ENCODE measurements around the gene PRM2. TPM values are rescaled to one million over a fixed set of nuclear protein-coding genes. Genes with fewer than 3 reads are reported as not detected.

The PRM2 gene
- total RNA-seq, 2 donors from 2014 or later = 343 TPM; not detected in 1

- Histone ChIP-seq H3K36me3 (no peaks in the 10 kb centered on the region), H3K9me3 (no peaks in the 10 kb centered on the region), H3K27me3 (replicated peaks; ENCODE audit: insufficient read depth) (no peaks in the 10 kb centered on the region), H3K4me3 (no peak overlapping the region), H3K4me1 (replicated peaks) (no peaks in the 10 kb centered on the region), H3K27ac (no peak overlapping the region)
- TF ChIP-seq POLR2AphosphoS5 (IDR thresholded peaks at IDR 0.05) = no peak
- no peak for TF ChIP-seq CTCF (IDR thresholded peaks at IDR 0.05)
- no peak for TF ChIP-seq POLR2A (IDR thresholded peaks at IDR 0.05)
- no peak for DNase-seq (ENCODE audit: low spot score)
- 51% methylated on average over 16 of the region's 16 CpGs for WGBS
- intact Hi-C loops (cut with DNase I) = loop anchor here (10.0 kb wide), 2 partner anchors 115 to 145 kb away; no protein-coding TSS in a partner anchor
Measured at GRCh38 chr16:11250091-11250785, 26.0 kb downstream of the PRM2 start.

GRCh38 chr16:11249233-11250061, 26.8 kb downstream of the PRM2 start:
- TF ChIP-seq CTCF (IDR thresholded peaks at IDR 0.05) = no peak
- TF ChIP-seq POLR2A (IDR thresholded peaks at IDR 0.05) = no peak
- no peak for TF ChIP-seq POLR2AphosphoS5 (IDR thresholded peaks at IDR 0.05)
- intact Hi-C loops (cut with DNase I) = loop anchor here (10.0 kb wide), 2 partner anchors 115 to 145 kb away; no protein-coding TSS in a partner anchor
- Histone ChIP-seq H3K27me3 (replicated peaks; ENCODE audit: insufficient read depth) (no peaks in the 10 kb centered on the region), H3K4me3 (no peak overlapping the region), H3K27ac (no peak overlapping the region), H3K9me3 (no peaks in the 10 kb centered on the region), H3K4me1 (replicated peaks) (no peaks in the 10 kb centered on the region), H3K36me3 (no peaks in the 10 kb centered on the region)
- 96% methylated on average over 61 of the region's 63 CpGs for WGBS
- no peak for DNase-seq (ENCODE audit: low spot score)

- TF ChIP-seq POLR2AphosphoS5 (IDR thresholded peaks at IDR 0.05) (no peak), POLR2A (IDR thresholded peaks at IDR 0.05) (no peak), CTCF (IDR thresholded peaks at IDR 0.05) (no peak)
- no peaks in the 10 kb centered on the region for H3K4me1 ChIP-seq (replicated peaks)
- H3K9me3 ChIP-seq = no peaks in the 10 kb centered on the region
- H3K4me3 ChIP-seq = no peak overlapping the region
- H3K27ac ChIP-seq = no peak overlapping the region
- no peak for DNase-seq (ENCODE audit: low spot score)
- H3K27me3 ChIP-seq (replicated peaks; ENCODE audit: insufficient read depth) = no peaks in the 10 kb centered on the region
- H3K36me3 ChIP-seq = no peaks in the 10 kb centered on the region
- intact Hi-C loops (cut with DNase I) = no loop called here
- 95% methylated on average over 8 of the region's 8 CpGs for WGBS
Measured at GRCh38 chr16:11248133-11248532, 28.1 kb downstream of the PRM2 start.

- no peak for TF ChIP-seq POLR2A (IDR thresholded peaks at IDR 0.05)
- TF ChIP-seq POLR2AphosphoS5 (IDR thresholded peaks at IDR 0.05) = no peak
- no peak for TF ChIP-seq CTCF (IDR thresholded peaks at IDR 0.05)
- intact Hi-C loops (cut with DNase I) = no loop called here
- no peak overlapping the region for H3K27ac ChIP-seq
Measured at GRCh38 chr16:11245988-11246387, 30.3 kb downstream of the PRM2 start.

More at GRCh38 chr16:11245988-11246387, 30.3 kb downstream of the PRM2 start:
- Histone ChIP-seq H3K9me3 (no peaks in the 10 kb centered on the region), H3K4me1 (replicated peaks) (no peaks in the 10 kb centered on the region), H3K4me3 (no peak overlapping the region), H3K27me3 (replicated peaks; ENCODE audit: insufficient read depth) (no peaks in the 10 kb centered on the region), H3K36me3 (no peaks in the 10 kb centered on the region)
- DNase-seq (ENCODE audit: low spot score) = no peak

Measured in prostate gland (tissue), 2 donors.